ENCODE results near the gene R3HDM1.

- TF ChIP-seq EZH2 (IDR thresholded peaks at IDR 0.05) (no peak), FOXP2 (optimal IDR thresholded peaks at IDR 0.05; ENCODE audit: control extremely low read depth, extremely low read length, insufficient read depth) (no peak)
These were observed 135.8 kb downstream of the R3HDM1 start for GRCh38 chr2:135667045-135667444.

Measured in SK-N-MC (cell line).